ENCODE data around the gene GCLC.

GCLC gene

GRCh38 chr6:53447865-53448264 lies 97.0 kb downstream of the GCLC start:
- DNase-seq (ENCODE audit: low read depth) = no peak
